ENCODE data around the gene GPR156. TPM values are rescaled to one million over a fixed set of nuclear protein-coding genes. Genes with fewer than 3 reads are reported as not detected.

Gene GPR156
- total RNA-seq, 4 donors from 2014 or later: 0.18 TPM; not detected in 3

GRCh38 chr3:120170223-120170622 is 114.8 kb downstream of the GPR156 start:
- no peak for TF ChIP-seq CTCF (IDR thresholded peaks at IDR 0.05 in 4 of 5, conservative IDR thresholded peaks at IDR 0.05 in 1 of 5)
- no peak for TF ChIP-seq POLR2A (IDR thresholded peaks at IDR 0.05)
- intact Hi-C loops (cut with DNase I; ENCODE audit: low total_unique reads) (no loop called here), in situ Hi-C loops (cut with MboI; ENCODE audit: low sequenced_read_pairs in 4 of 4) (no loop called here)
- DNase-seq (no peak), ATAC-seq (no peak)
- no peak overlapping the region for H3K4me3 ChIP-seq
- no peaks in the 10 kb centered on the region for H3K36me3 ChIP-seq
- H3K27ac ChIP-seq: no peak overlapping the region
- no peaks in the 10 kb centered on the region for H3K27me3 ChIP-seq
- H3K9me3 ChIP-seq: no peaks in the 10 kb centered on the region
- peaks cover 5 to 7% of the 10 kb centered on the region in 2 donors for H3K4me1 ChIP-seq

GRCh38 chr3:120169407-120169806 is 115.6 kb downstream of the GPR156 start:
- DNase-seq (no peak), ATAC-seq (no peak)
- in situ Hi-C loops (cut with MboI; ENCODE audit: low sequenced_read_pairs in 4 of 4) (no loop called here), intact Hi-C loops (cut with DNase I; ENCODE audit: low total_unique reads) (no loop called here)
- Histone ChIP-seq H3K27me3 (no peaks in the 10 kb centered on the region), H3K4me3 (no peak overlapping the region), H3K4me1 (peaks cover 5 to 7% of the 10 kb centered on the region in 2 donors), H3K27ac (no peak overlapping the region), H3K36me3 (no peaks in the 10 kb centered on the region), H3K9me3 (no peaks in the 10 kb centered on the region)
- TF ChIP-seq CTCF (IDR thresholded peaks at IDR 0.05 in 4 of 5, conservative IDR thresholded peaks at IDR 0.05 in 1 of 5) (no peak), POLR2A (IDR thresholded peaks at IDR 0.05) (no peak)

GRCh38 chr3:120168611-120169010 is 116.4 kb downstream of the GPR156 start:
- in situ Hi-C loops (cut with MboI; ENCODE audit: low sequenced_read_pairs in 4 of 4) (no loop called here), intact Hi-C loops (cut with DNase I; ENCODE audit: low total_unique reads) (no loop called here)
- H3K4me3 ChIP-seq: no peak overlapping the region
- no peak for DNase-seq
- TF ChIP-seq POLR2A (IDR thresholded peaks at IDR 0.05) (no peak), CTCF (IDR thresholded peaks at IDR 0.05 in 4 of 5, conservative IDR thresholded peaks at IDR 0.05 in 1 of 5) (no peak)
- no peaks in the 10 kb centered on the region for H3K9me3 ChIP-seq
- no peaks in the 10 kb centered on the region for H3K36me3 ChIP-seq
- no peak overlapping the region for H3K27ac ChIP-seq
- no peak for ATAC-seq
- H3K27me3 ChIP-seq: no peaks in the 10 kb centered on the region
- peaks cover 5 to 7% of the 10 kb centered on the region in 2 donors for H3K4me1 ChIP-seq

- Histone ChIP-seq H3K27ac (no peak overlapping the region), H3K4me3 (no peak overlapping the region), H3K36me3 (no peaks in the 10 kb centered on the region), H3K4me1 (peaks cover 5 to 7% of the 10 kb centered on the region in 2 donors), H3K9me3 (no peaks in the 10 kb centered on the region), H3K27me3 (no peaks in the 10 kb centered on the region)
- in situ Hi-C loops (cut with MboI; ENCODE audit: low sequenced_read_pairs in 4 of 4) (no loop called here), intact Hi-C loops (cut with DNase I; ENCODE audit: low total_unique reads) (no loop called here)
- no peak for ATAC-seq
- DNase-seq: no peak
- TF ChIP-seq POLR2A (IDR thresholded peaks at IDR 0.05) (no peak), CTCF (IDR thresholded peaks at IDR 0.05 in 4 of 5, conservative IDR thresholded peaks at IDR 0.05 in 1 of 5) (no peak)
Measured at GRCh38 chr3:120168038-120168437, 117.0 kb downstream of the GPR156 start.

- intact Hi-C loops (cut with DNase I; ENCODE audit: low total_unique reads) (no loop called here), in situ Hi-C loops (cut with MboI; ENCODE audit: low sequenced_read_pairs in 4 of 4) (no loop called here)
- TF ChIP-seq POLR2A (IDR thresholded peaks at IDR 0.05) (no peak), CTCF (IDR thresholded peaks at IDR 0.05 in 4 of 5, conservative IDR thresholded peaks at IDR 0.05 in 1 of 5) (no peak)
- Histone ChIP-seq H3K36me3 (no peaks in the 10 kb centered on the region), H3K4me1 (peaks cover 5 to 7% of the 10 kb centered on the region in 2 donors), H3K27me3 (no peaks in the 10 kb centered on the region), H3K9me3 (no peaks in the 10 kb centered on the region), H3K27ac (no peak overlapping the region), H3K4me3 (no peak overlapping the region)
- no peak for DNase-seq
- ATAC-seq: no peak
Measured at GRCh38 chr3:120167488-120167887, 117.5 kb downstream of the GPR156 start.

All from gastrocnemius medialis (tissue), 4 donors.